ENCODE measurements around the gene SETMAR.

The SETMAR gene

DNA sequence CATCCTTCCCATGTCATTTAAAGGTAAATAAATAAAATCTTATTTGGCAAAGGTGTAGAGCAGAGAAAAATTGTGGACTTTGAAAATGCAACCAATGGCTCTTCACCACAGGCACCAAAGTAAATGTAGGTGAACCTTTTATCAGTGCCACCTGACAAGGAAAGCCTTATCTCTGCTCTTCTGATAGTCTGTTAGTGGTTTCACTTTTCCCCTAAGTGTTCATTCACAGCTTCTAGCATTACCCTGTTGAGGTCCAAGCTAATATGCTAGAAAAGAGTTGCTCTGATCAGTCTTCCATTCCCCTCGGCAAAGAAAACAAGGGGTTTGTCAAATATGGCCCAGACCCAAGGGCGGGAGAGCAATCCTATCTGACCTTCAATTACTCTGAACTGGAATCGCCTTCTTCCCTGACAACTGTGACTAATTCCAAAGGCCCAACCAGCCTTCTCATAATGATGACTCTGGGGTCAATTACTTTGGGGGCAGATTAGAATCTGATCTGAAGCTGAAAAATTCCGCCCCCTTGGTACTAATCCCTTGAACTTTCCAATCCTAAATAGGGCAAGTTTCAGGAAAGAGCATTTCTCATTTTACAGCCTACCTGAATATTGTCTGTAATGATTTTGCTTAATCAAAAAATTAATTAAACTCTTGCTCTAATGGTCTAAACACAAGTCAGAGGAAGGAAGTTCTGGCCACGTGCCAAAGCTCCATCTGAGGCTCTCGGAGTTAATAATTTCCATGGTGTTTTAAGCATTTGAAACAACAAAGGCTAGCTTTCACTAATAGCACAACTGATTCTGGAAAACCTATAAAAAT lies 52.4 kb downstream of the SETMAR start:
- DNase-seq: peak; percentile 29

DNA sequence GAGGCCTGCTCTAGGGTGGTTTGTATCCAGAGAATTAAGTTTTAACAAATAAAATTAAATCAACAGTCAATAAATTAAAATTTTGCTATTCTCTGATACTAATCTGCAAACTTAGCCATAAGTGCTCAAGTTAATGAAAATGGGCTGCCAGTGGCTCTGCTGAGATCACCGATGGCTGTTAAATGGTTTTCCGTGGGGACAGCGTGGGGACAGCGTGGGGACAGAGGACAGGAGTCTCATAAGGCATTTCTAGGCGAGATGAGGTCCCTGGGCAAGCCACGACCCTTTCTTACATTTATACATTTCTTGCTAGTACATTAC lies 53.0 kb downstream of the SETMAR start:
- DNase-seq: no peak

DNA sequence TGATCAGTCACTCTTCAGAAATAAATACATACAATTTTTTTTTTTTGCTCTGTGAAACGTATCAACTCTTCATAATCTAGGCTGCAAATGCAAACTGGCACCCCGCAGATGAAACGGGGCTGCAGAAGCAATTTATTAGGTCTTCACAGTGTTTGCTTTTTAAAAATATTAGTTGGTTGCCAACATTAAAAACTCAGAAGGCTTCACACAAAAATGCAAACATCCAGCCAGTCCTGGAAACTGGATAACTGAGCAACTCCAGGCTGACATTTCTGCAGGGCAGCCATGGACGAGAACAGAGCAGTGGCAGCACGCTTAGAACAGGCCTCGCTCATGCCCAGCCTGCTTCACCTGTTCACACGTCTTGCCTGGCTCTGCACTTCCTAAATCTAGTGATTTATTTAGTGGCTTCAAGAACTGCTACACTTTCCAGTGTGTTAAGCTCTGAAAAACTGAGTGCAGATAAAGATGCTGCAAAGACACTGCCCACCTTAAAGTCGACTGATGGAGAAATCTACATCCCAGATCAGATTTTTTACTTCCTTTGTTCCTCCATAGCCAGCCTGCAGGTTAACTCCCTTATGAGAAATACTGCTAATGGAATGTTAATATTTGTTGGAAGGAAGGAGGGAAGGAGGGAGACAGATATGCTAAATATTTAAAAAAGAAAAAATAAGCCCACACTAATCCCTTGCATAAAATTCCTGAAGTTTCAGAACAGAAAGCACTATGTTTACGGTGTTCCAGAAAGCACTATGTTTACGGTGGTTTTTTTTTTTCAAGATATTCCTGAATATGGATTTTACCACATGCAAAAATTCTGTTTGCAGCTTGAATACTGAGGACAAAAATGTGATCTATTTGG lies 53.6 kb downstream of the SETMAR start:
- no peak for DNase-seq

DNA sequence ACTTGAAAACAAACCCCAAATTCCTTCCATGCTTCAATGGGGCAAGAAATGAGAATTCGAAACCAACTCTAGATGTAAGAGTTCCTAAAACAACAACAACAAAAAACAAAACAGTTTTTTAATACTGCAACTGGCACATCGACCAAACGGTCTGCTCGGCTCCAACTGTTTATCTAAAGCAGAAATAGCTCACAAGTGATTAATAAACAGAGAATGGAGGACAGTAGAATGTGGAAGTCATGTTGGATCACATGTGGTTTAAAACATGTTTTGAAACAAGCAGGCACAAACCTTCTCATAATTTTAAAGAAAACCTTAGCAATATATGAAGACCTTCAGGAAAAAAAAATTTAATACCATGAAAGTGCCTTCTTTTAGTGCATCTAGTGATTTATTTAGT lies 55.1 kb downstream of the SETMAR start:
- DNase-seq: no peak

DNA sequence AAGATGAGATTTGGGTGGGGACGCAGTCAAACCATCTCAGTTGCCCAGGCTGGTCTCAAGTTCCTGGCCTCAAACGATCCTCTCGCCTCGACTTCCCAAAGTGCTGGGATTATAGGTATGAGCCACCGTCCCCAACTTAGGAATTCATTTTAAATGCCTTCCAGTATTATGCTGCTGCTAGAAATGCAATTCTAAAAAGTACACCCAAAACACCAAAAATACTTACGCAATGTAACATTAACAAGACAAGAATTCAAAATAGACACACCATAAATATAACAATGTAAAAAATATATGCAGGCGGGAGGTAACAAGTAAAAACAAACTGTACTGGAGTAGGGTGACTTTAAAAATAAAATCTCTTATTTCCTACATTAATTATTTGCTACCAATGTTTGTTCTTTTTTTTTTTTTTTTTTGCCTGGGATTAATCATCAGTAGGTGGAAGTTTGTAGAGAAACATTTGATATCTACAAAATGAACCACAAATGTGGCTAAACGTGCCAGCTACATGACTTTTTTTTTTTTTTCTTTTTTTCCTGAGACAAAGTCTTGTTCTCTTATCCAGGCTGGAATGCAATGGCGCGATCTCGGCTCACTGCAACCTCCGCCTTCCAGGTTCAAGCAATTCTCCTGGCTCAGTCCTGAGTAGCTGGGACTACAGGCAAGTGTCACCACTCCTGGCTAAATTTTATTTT lies 56.8 kb downstream of the SETMAR start:
- no peak for DNase-seq

DNA sequence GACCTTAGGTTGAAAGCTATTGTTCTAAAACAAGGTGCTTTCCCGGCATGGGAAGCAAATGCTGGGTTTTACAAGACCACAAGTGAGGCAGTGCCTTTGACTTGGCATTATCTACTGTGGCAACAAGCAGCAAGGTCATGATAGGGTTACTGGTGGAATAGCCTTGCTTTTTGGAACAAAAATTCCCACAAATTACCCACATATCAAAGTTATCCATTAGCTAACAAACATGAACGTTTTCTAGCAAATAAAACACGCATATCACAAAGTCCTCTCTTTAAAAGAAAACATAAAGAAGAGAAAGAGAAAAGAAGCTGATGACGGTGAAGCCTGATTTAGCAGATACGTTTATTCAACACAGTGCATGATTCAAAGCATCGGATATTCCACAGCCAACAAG lies 57.6 kb downstream of the SETMAR start:
- DNase-seq: no peak

DNA sequence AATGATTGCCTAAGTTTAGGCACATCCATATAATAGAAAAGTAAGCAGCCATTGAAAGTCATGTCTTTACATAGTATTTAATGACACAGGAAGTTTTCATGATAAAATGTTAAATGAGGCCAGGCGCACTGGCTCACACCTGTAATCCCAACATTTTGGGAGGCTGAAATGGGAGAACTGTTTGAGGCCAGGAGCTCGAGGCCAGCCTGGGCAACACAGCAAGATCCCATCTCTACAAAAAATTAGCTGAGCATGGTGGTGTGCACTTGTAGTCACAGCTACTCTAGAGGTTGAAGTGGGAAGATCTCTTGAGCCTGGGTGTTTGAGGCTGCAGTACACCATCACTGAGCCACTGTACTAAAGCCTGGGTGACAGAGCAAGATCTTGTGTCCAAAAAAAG lies 59.4 kb downstream of the SETMAR start:
- DNase-seq: no peak
